SK-N-SH treated with all-trans-retinoic acid at 6 μM for 48 hours (cell line): ENCODE data around the gene RAD51B.

Experiments used
- ATAC-seq: fragments of 200-7000 bp; cut with Tn5 transposase; 3 replicates; pipeline ENCODE4 v1.9.1; 2020; ENCODE audit warnings: mild to moderate bottlenecking, moderate library complexity
- ARNTL ChIP-seq: fragments of 450-650 bp; formaldehyde crosslinking; IDR thresholded peaks from 2 replicates; pipeline ENCODE4 v1.5.0; 2020; ENCODE audit warnings: low read depth, mild to moderate bottlenecking, moderate library complexity, borderline replicate concordance
- BACH2 ChIP-seq: fragments of 250-450 bp; sonication (Bioruptor Pico); IDR thresholded peaks from 2 replicates; pipeline ENCODE4 v1.9.0; 2021; ENCODE audit warnings: mild to moderate bottlenecking, borderline replicate concordance
- CREB5 ChIP-seq: fragments of 250-450 bp; sonication (Bioruptor Pico); IDR thresholded peaks from 2 replicates; pipeline ENCODE4 v1.5.1; 2020; ENCODE audit warnings: low read depth, mild to moderate bottlenecking, moderate library complexity
- CSRNP3 ChIP-seq: fragments of 250-450 bp; sonication (Bioruptor Pico); IDR thresholded peaks from 2 replicates; pipeline ENCODE4 v1.5.1; 2021; ENCODE audit warnings: mild to moderate bottlenecking, moderate library complexity
- ESRRG ChIP-seq: fragments of 250-450 bp; sonication (Bioruptor Pico); IDR thresholded peaks from 2 replicates; pipeline ENCODE4 v1.6.1; 2021; ENCODE audit warnings: mild to moderate bottlenecking
- GLIS3 ChIP-seq: fragments of 250-450 bp; sonication (Bioruptor Pico); IDR thresholded peaks from 2 replicates; pipeline ENCODE4 v1.5.0; 2020; ENCODE audit warnings: mild to moderate bottlenecking, moderate library complexity
- ISL1 ChIP-seq: fragments of 250-450 bp; sonication (Bioruptor Pico); IDR thresholded peaks from 2 replicates; pipeline ENCODE4 v2.1.2; 2022; ENCODE audit warnings: mild to moderate bottlenecking, moderate library complexity
- OSR1 ChIP-seq: fragments of 250-450 bp; sonication (Bioruptor Pico); IDR thresholded peaks from 2 replicates; pipeline ENCODE4 v1.8.0; 2022; ENCODE audit warnings: moderate library complexity, mild to moderate bottlenecking, inconsistent platforms
- PATZ1 ChIP-seq: fragments of 250-450 bp; sonication (Bioruptor Pico); IDR thresholded peaks from 2 replicates; pipeline ENCODE4 v1.8.0; 2020; ENCODE audit warnings: mild to moderate bottlenecking, moderate library complexity, borderline replicate concordance
- POU6F1 ChIP-seq: fragments of 250-450 bp; sonication (Bioruptor Pico); IDR thresholded peaks from 2 replicates; pipeline ENCODE4 v1.8.0; 2021; ENCODE audit warnings: low read depth, mild to moderate bottlenecking, moderate library complexity, borderline replicate concordance
- PPARA ChIP-seq: fragments of 250-450 bp; sonication (Bioruptor Pico); IDR thresholded peaks from 2 replicates; pipeline ENCODE4 v1.5.0; 2020; ENCODE audit warnings: mild to moderate bottlenecking, borderline replicate concordance
- RARB ChIP-seq: fragments of 250-450 bp; sonication (Bioruptor Pico); IDR thresholded peaks from 2 replicates; pipeline ENCODE4 v1.8.0; 2021; ENCODE audit warnings: mild to moderate bottlenecking, moderate library complexity
- SNAI2 ChIP-seq: fragments of 250-450 bp; sonication (Bioruptor Pico); IDR thresholded peaks from 2 replicates; pipeline ENCODE4 v1.5.0; 2020; ENCODE audit warnings: mild to moderate bottlenecking, moderate library complexity
- TCF4 ChIP-seq: fragments of 250-450 bp; sonication (Bioruptor Pico); IDR thresholded peaks from 2 replicates; pipeline ENCODE4 v1.8.0; 2021; ENCODE audit warnings: mild to moderate bottlenecking, moderate library complexity, borderline replicate concordance
- TOX ChIP-seq: fragments of 250-450 bp; sonication (Bioruptor Pico); IDR thresholded peaks from 2 replicates; pipeline ENCODE4 v1.8.0; 2021; ENCODE audit warnings: mild to moderate bottlenecking, moderate library complexity, borderline replicate concordance
- ZC3H10 ChIP-seq: fragments of 250-450 bp; sonication (Bioruptor Pico); IDR thresholded peaks from 2 replicates; pipeline ENCODE4 v1.5.1; 2021; ENCODE audit warnings: mild to moderate bottlenecking, moderate library complexity
- ZFP3 ChIP-seq: fragments of 250-450 bp; sonication (Bioruptor Pico); IDR thresholded peaks from 2 replicates; pipeline ENCODE4 v1.5.0; 2020; ENCODE audit warnings: mild to moderate bottlenecking, moderate library complexity
- ZFP30 ChIP-seq: fragments of 450-650 bp; formaldehyde crosslinking; IDR thresholded peaks from 2 replicates; pipeline ENCODE4 v1.5.0; 2022; ENCODE audit warnings: mild to moderate bottlenecking, moderate library complexity
- ZNF565 ChIP-seq: fragments of 450-650 bp; formaldehyde crosslinking; conservative IDR thresholded peaks from 2 replicates; pipeline ENCODE4 v1.5.0; 2020; ENCODE audit warnings: low read depth, mild to moderate bottlenecking, moderate library complexity
- ZNF70 ChIP-seq: fragments of 450-650 bp; formaldehyde crosslinking; IDR thresholded peaks from 2 replicates; pipeline ENCODE4 v1.5.0; 2020; ENCODE audit warnings: mild to moderate bottlenecking, moderate library complexity
- ZNF8 ChIP-seq: fragments of 450-650 bp; formaldehyde crosslinking; IDR thresholded peaks from 2 replicates; pipeline ENCODE4 v1.5.0; 2020; ENCODE audit warnings: mild to moderate bottlenecking, moderate library complexity

Gene RAD51B

GRCh38 chr14:68495101-68496039 is 675.8 kb downstream of the RAD51B start:
- ATAC-seq = peak; percentile 27; the same call in 1 of the 3 replicates
- TF ChIP-seq RARB (CRISPR knock-in tag) = no peak
- TF ChIP-seq ZFP30 (CRISPR knock-in tag) = no peak
- no peak for TF ChIP-seq SNAI2 (CRISPR knock-in tag)
- no peak for TF ChIP-seq ZNF70 (CRISPR knock-in tag)
- no peak for TF ChIP-seq ZC3H10 (CRISPR knock-in tag)
- no peak for TF ChIP-seq ZNF565 (CRISPR knock-in tag)
- TF ChIP-seq ISL1 = no peak
- no peak for TF ChIP-seq PATZ1 (CRISPR knock-in tag)
- TF ChIP-seq GLIS3 (CRISPR knock-in tag) = no peak
- no peak for TF ChIP-seq ESRRG
- no peak for TF ChIP-seq ZFP3 (CRISPR knock-in tag)
- no peak for TF ChIP-seq CSRNP3 (CRISPR knock-in tag)
- no peak for TF ChIP-seq OSR1 (CRISPR knock-in tag)
- no peak for TF ChIP-seq TOX (CRISPR knock-in tag)
- TF ChIP-seq CREB5 (CRISPR knock-in tag) = no peak

GRCh38 chr14:68497011-68497410 is 677.4 kb downstream of the RAD51B start:
- no peak for ATAC-seq
- no peak for TF ChIP-seq PPARA
- TF ChIP-seq OSR1 (CRISPR knock-in tag) = no peak
- TF ChIP-seq CSRNP3 (CRISPR knock-in tag) = no peak
- TF ChIP-seq GLIS3 (CRISPR knock-in tag) = no peak
- TF ChIP-seq POU6F1 (CRISPR knock-in tag) = no peak
- TF ChIP-seq ZNF8 (CRISPR knock-in tag) = no peak

GRCh38 chr14:68499451-68499850 is 679.9 kb downstream of the RAD51B start:
- TF ChIP-seq ARNTL (CRISPR knock-in tag) (no peak), ISL1 (no peak), TCF4 (CRISPR knock-in tag) (no peak), BACH2 (CRISPR knock-in tag) (no peak), CSRNP3 (CRISPR knock-in tag) (no peak), RARB (CRISPR knock-in tag) (no peak)
- no peak for ATAC-seq
